Measurements from ENCODE around the gene TBC1D8. TPM values are rescaled to one million over a fixed set of nuclear protein-coding genes. Genes with fewer than 3 reads are reported as not detected.
A peak's percentile ranks its signal among the peaks of the same experiment; 100 is the strongest.

TBC1D8 gene
- total and polyA plus RNA-seq, 2 of the 13 experiments (the other 11 are each of a cell fraction or from before 2014, with no cell fraction given): 45.1 to 95.4 TPM

GRCh38 chr2:101002562-101003277 is 148.5 kb downstream of the TBC1D8 start (continued):
- TF ChIP-seq DNMT1 (CRISPR knock-in tag; IDR thresholded peaks at IDR 0.05) (0 out of 2 replicates have a peak, but pooled peaks have one; percentile 27), ZNF572 (CRISPR knock-in tag; IDR thresholded peaks at IDR 0.05) (no peak), BRCA1 (CRISPR knock-in tag; IDR thresholded peaks at IDR 0.05) (no peak), ZNF629 (CRISPR knock-in tag; conservative IDR thresholded peaks at IDR 0.05) (no peak; the same call in 1 of the 2 replicates), ZBTB7A (CRISPR knock-in tag; IDR thresholded peaks at IDR 0.05) (no peak), JUNB (CRISPR knock-in tag; IDR thresholded peaks at IDR 0.05; ENCODE audit: borderline replicate concordance) (no peak), TBX3 (IDR thresholded peaks at IDR 0.05; ENCODE audit: borderline replicate concordance) (no peak), MBD4 (IDR thresholded peaks at IDR 0.05; ENCODE audit: borderline replicate concordance, low read length) (no peak; the same call in 1 of the 2 replicates), HCFC1 (IDR thresholded peaks at IDR 0.05; ENCODE audit: low read depth, low read length) (no peak), ZNF510 (CRISPR knock-in tag; IDR thresholded peaks at IDR 0.05; ENCODE audit: low read depth) (no peak), RBFOX2 (IDR thresholded peaks at IDR 0.05; ENCODE audit: low read depth, low read length) (0 out of 2 replicates have a peak, but pooled peaks have one; percentile 74), NR1H2 (CRISPR knock-in tag; IDR thresholded peaks at IDR 0.05; ENCODE audit: borderline replicate concordance, low read depth) (no peak), ZNF761 (CRISPR knock-in tag; conservative IDR thresholded peaks at IDR 0.05) (no peak), GATA4 (IDR thresholded peaks at IDR 0.05; ENCODE audit: borderline replicate concordance, low read depth) (no peak; the same call in 1 of the 2 replicates), DMAP1 (CRISPR knock-in tag; IDR thresholded peaks at IDR 0.05) (no peak), ZHX2 (IDR thresholded peaks at IDR 0.05; ENCODE audit: low read depth) (no peak), ZHX2 (CRISPR knock-in tag; IDR thresholded peaks at IDR 0.05; ENCODE audit: borderline replicate concordance) (no peak), CEBPB (IDR thresholded peaks at IDR 0.05; ENCODE audit: borderline replicate concordance, low read depth, low read length) (no peak), ZNF670 (CRISPR knock-in tag; IDR thresholded peaks at IDR 0.05; ENCODE audit: borderline replicate concordance) (no peak), REXO4 (CRISPR knock-in tag; IDR thresholded peaks at IDR 0.05; ENCODE audit: borderline replicate concordance) (no peak), HOXA9 (CRISPR knock-in tag; IDR thresholded peaks at IDR 0.05; ENCODE audit: borderline replicate concordance) (0 out of 2 replicates have a peak, but pooled peaks have one; percentile 44), NCOA5 (CRISPR knock-in tag; IDR thresholded peaks at IDR 0.05) (no peak)
- TF ChIP-seq, protein P1, sequence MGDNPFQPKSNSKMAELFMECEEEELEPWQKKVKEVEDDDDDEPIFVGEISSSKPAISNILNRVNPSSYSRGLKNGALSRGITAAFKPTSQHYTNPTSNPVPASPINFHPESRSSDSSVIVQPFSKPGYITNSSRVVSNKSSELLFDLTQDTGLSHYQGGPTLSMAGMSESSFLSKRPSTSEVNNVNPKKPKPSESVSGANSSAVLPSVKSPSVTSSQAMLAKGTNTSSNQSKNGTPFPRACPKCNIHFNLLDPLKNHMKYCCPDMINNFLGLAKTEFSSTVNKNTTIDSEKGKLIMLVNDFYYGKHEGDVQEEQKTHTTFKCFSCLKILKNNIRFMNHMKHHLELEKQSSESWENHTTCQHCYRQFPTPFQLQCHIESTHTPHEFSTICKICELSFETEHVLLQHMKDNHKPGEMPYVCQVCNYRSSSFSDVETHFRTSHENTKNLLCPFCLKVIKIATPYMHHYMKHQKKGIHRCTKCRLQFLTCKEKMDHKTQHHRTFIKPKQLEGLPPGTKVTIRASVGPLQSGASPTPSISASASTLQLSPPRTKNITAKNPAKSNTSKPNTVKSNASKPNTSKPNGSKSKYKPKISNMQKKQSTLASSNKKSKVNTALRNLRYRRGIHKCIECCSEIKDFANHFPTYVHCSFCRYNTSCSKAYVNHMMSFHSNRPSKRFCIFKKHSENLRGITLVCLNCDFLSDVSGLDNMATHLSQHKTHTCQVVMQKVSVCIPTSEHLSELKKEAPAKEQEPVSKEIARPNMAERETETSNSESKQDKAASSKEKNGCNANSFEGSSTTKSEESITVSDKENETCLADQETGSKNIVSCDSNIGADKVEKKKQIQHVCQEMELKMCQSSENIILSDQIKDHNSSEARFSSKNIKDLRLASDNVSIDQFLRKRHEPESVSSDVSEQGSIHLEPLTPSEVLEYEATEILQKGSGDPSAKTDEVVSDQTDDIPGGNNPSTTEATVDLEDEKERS (CRISPR knock-in tag; IDR thresholded peaks at IDR 0.05): no peak

All from HepG2 (cell line).